ENCODE measurements around the gene KRTAP2-2.

DNA sequence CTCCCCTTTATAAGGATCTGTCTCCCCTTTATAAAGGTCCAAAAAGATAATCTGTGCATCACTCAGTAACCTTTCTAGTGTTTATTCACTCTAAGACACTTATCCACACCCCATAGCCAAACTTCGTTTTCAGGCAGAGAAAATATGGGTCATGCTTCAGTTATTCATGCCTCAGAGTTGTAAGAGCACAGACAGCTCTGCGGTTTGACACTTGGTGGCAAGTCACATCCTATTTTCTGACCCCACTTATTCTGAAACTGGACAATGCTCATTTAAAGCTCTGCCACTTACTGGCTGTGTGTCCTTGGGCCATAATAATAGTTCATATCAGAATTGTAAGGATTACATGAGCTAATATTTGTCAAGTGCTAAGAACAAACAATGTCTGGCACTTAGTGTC lies 5.9 kb downstream of the KRTAP2-2 start:
- TF ChIP-seq, protein P1, sequence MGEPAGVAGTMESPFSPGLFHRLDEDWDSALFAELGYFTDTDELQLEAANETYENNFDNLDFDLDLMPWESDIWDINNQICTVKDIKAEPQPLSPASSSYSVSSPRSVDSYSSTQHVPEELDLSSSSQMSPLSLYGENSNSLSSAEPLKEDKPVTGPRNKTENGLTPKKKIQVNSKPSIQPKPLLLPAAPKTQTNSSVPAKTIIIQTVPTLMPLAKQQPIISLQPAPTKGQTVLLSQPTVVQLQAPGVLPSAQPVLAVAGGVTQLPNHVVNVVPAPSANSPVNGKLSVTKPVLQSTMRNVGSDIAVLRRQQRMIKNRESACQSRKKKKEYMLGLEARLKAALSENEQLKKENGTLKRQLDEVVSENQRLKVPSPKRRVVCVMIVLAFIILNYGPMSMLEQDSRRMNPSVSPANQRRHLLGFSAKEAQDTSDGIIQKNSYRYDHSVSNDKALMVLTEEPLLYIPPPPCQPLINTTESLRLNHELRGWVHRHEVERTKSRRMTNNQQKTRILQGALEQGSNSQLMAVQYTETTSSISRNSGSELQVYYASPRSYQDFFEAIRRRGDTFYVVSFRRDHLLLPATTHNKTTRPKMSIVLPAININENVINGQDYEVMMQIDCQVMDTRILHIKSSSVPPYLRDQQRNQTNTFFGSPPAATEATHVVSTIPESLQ (CRISPR knock-in tag; IDR thresholded peaks at IDR 0.05): no peak
- no peak for TF ChIP-seq CTCF (IDR thresholded peaks at IDR 0.05)
- TF ChIP-seq, protein P2, sequence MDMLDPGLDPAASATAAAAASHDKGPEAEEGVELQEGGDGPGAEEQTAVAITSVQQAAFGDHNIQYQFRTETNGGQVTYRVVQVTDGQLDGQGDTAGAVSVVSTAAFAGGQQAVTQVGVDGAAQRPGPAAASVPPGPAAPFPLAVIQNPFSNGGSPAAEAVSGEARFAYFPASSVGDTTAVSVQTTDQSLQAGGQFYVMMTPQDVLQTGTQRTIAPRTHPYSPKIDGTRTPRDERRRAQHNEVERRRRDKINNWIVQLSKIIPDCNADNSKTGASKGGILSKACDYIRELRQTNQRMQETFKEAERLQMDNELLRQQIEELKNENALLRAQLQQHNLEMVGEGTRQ (CRISPR knock-in tag; IDR thresholded peaks at IDR 0.05): no peak
